Activated T-helper 2 cell treated with anti-CD3 and anti-CD28 coated beads, Interferon-gamma antibody, Interleukin-2, Interleukin-4, amounts not matched to agents 10 μg/mL and 5 μg/mL and 100 μg/mL, durations not matched to agents 14 hours and 24 hours and 36 hours (primary cell): Measurements from ENCODE around the gene KPNA4. TPM values are rescaled to one million over a fixed set of nuclear protein-coding genes. Genes with fewer than 3 reads are reported as not detected.
"Not testable (repeated sequence)": the region's sequence is repeated elsewhere in the genome, so short reads cannot be mapped to it uniquely, and the experiment has no call there.

Experiments used
- DNase-seq: peaks from one replicate; pipeline ENCODE4 v3.0.0; 2021; ENCODE audit warnings: low spot score
- H3K27ac Mint-ChIP-seq: one replicate; pipeline ENCODE4 v1.8.0; 2021; ENCODE audit warnings: mixed read lengths
- H3K27me3 Mint-ChIP-seq: one replicate; pipeline ENCODE4 v1.8.0; 2021; ENCODE audit warnings: low read depth, mixed read lengths
- H3K36me3 Mint-ChIP-seq: one replicate; pipeline ENCODE4 v1.8.0; 2021; ENCODE audit warnings: low read depth, mixed read lengths
- H3K4me1 Mint-ChIP-seq: one replicate; pipeline ENCODE4 v1.8.0; 2021; ENCODE audit warnings: low read depth, mixed read lengths
- H3K4me3 Mint-ChIP-seq: one replicate; pipeline ENCODE4 v1.8.0; 2021; ENCODE audit warnings: low read depth, mild to moderate bottlenecking, moderate library complexity, mixed read lengths
- H3K9me3 Mint-ChIP-seq: one replicate; pipeline ENCODE4 v1.8.0; 2021; ENCODE audit warnings: mixed read lengths
- intact Hi-C: fragments of 100-400 bp; cut with micrococcal nuclease; formaldehyde crosslinking; loops from one replicate; pipeline ENCODE4 v1.15.1; 2023
- total RNA-seq: library from RNA; stranded (reverse); gene quantifications from 2 replicates; pipeline ENCODE4 v1.2.3, GENCODE V29; 2022

Gene KPNA4, protein sequence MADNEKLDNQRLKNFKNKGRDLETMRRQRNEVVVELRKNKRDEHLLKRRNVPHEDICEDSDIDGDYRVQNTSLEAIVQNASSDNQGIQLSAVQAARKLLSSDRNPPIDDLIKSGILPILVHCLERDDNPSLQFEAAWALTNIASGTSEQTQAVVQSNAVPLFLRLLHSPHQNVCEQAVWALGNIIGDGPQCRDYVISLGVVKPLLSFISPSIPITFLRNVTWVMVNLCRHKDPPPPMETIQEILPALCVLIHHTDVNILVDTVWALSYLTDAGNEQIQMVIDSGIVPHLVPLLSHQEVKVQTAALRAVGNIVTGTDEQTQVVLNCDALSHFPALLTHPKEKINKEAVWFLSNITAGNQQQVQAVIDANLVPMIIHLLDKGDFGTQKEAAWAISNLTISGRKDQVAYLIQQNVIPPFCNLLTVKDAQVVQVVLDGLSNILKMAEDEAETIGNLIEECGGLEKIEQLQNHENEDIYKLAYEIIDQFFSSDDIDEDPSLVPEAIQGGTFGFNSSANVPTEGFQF
- 69.8 and 71.2 TPM in 2 replicates for total RNA-seq

GRCh38 chr3:160565442-160566403 lies at the start of gene KPNA4:
Gene KPNA4 (minus strand): TSS chr3:160565571. CDS start chr3:160565282, 289 bp downstream.
- Mint-ChIP-seq H3K9me3 (no peaks in the 10 kb centered on the region), H3K4me3 (peak within 1 kb of the TSS; percentile 99), H3K27me3 (no peaks in the 10 kb centered on the region), H3K27ac (peak within 1 kb of the TSS; percentile 96), H3K36me3 (peaks cover 62% of the 10 kb centered on the region), H3K4me1 (peaks cover 61% of the 10 kb centered on the region)
- peak; percentile 96 for DNase-seq
- intact Hi-C loops = loop anchor here (1.0 to 10.0 kb wide), 6 partner anchors 117 to 657 kb away; partner anchors contain the start of genes IFT80, SMC4 and TRIM59

GRCh38 chr3:160613661-160614060 lies 48.3 kb upstream of the KPNA4 start:
- DNase-seq = no peak
- Mint-ChIP-seq H3K4me3 (no peak overlapping the region), H3K4me1 (no peaks in the 10 kb centered on the region), H3K27me3 (peaks cover 30% of the 10 kb centered on the region), H3K27ac (no peak overlapping the region), H3K9me3 (no peaks in the 10 kb centered on the region), H3K36me3 (no peaks in the 10 kb centered on the region)
- intact Hi-C loops = no loop called here

DNA sequence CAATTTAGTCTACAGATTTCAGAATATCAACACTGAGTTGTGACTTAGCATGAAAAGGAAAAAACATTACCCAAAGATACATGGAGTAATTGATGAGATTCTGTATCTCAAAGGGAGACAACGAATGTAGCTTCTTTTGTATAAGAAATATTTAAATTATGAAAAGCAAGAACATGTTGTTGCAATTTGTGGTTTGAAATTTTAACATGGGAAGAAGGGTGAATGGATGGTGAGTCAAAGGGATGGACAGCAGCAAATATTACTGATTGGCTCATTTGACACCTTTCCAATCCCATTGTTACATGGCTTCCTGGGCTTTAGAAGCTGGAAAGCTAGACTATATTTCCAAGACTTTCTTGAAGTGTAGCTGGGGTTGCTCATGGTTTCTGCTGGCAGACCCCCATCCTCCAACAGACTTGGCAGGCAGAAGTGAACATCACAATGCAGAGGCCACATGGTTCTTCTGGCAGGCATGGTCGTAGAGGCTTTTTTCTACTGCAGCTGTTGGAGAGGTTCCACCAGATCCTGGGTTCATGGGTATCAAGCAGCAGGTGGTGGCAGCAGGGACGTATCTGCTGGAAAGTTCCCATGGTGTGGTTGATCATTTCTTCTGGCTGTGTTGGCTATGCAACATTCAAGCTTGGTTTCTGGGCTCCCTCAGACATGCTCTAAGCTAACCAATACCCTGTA lies 47.2 kb upstream of the KPNA4 start:
- DNase-seq = no peak
- Mint-ChIP-seq H3K4me1 (no peaks in the 10 kb centered on the region), H3K27me3 (peaks cover 24% of the 10 kb centered on the region), H3K4me3 (no peak overlapping the region), H3K9me3 (no peaks in the 10 kb centered on the region), H3K36me3 (no peaks in the 10 kb centered on the region), H3K27ac (no peak overlapping the region)
- intact Hi-C loops = no loop called here

DNA sequence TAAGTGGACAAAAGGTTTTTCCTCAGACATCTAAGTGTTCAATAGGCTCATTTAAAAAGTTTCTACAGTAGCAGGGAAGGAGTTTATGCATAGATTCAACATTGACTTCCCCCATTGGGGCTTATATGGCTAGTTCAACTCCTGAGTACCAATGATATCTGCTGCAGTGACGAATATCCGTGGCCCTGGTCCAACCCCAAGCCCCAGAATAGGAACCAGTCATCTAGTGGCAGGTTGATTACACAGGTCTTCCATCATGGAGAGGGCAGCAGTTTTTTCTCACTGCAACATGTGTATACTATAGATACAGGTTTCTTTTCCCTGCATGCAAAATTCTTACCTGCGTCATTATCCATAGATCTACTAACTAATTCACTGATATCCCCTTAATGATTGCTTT lies 45.8 kb upstream of the KPNA4 start:
- peaks cover 19% of the 10 kb centered on the region for H3K27me3 Mint-ChIP-seq
- no peak overlapping the region for H3K27ac Mint-ChIP-seq
- DNase-seq = no peak
- intact Hi-C loops = no loop called here
- no peaks in the 10 kb centered on the region for H3K4me1 Mint-ChIP-seq
- H3K4me3 Mint-ChIP-seq = no peak overlapping the region
- no peaks in the 10 kb centered on the region for H3K36me3 Mint-ChIP-seq
- no peaks in the 10 kb centered on the region for H3K9me3 Mint-ChIP-seq

DNA sequence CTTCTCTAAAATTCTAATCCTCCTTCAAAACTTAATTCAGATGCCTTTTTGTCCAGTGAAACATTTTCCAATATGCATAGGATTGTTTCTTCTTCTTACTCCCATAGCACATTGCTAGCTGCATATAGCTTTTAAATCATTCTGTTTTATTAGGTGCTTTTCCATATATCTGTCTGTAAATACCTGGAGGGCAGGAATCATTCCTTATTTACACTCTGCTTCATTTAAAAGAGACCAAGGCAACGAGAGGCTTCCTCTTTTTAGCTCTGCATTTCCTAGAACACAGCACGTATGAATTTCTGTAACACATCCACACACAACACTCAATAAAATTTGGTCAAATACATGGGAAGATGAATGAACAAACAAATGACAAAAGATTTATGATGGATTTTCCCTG lies 43.5 kb upstream of the KPNA4 start:
- H3K9me3 Mint-ChIP-seq = no peaks in the 10 kb centered on the region
- H3K27ac Mint-ChIP-seq = no peak overlapping the region
- no peak overlapping the region for H3K4me3 Mint-ChIP-seq
- no peak for DNase-seq
- intact Hi-C loops = no loop called here
- H3K36me3 Mint-ChIP-seq = no peaks in the 10 kb centered on the region
- no peaks in the 10 kb centered on the region for H3K4me1 Mint-ChIP-seq
- H3K27me3 Mint-ChIP-seq = peaks cover 10% of the 10 kb centered on the region

DNA sequence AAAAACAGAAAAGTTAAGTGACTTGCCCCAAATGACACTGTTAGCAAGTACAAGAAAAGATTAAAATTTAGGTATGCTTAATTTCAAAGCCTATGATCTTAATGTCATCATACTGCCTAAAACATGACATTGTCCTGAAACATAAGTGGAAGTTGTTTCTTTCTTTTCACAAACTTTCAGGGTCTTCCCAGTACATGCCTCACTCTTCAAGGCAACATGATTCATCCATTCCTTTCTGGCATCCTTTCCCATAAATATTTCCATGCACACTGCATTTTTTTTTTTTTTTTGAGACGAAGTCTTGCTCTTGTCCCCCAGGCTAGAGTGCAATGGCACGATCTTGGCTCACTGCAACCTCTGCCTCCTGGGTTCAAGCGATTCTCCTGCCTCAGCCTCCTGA lies 42.5 kb upstream of the KPNA4 start:
- no peak overlapping the region for H3K27ac Mint-ChIP-seq
- no peaks in the 10 kb centered on the region for H3K4me1 Mint-ChIP-seq
- no peaks in the 10 kb centered on the region for H3K9me3 Mint-ChIP-seq
- peaks cover 2% of the 10 kb centered on the region for H3K27me3 Mint-ChIP-seq
- intact Hi-C loops = no loop called here
- DNase-seq = no peak
- H3K4me3 Mint-ChIP-seq = no peak overlapping the region
- H3K36me3 Mint-ChIP-seq = no peaks in the 10 kb centered on the region

- no peaks in the 10 kb centered on the region for H3K9me3 Mint-ChIP-seq
- no peak overlapping the region for H3K27ac Mint-ChIP-seq
- H3K27me3 Mint-ChIP-seq = peaks cover 5% of the 10 kb centered on the region
- intact Hi-C loops = no loop called here
- no peak for DNase-seq
- no peaks in the 10 kb centered on the region for H3K36me3 Mint-ChIP-seq
- no peaks in the 10 kb centered on the region for H3K4me1 Mint-ChIP-seq
- no peak overlapping the region for H3K4me3 Mint-ChIP-seq
These were observed 39.9 kb upstream of the KPNA4 start for GRCh38 chr3:160605315-160605714.

- H3K9me3 Mint-ChIP-seq, H3K4me3 Mint-ChIP-seq, H3K27ac Mint-ChIP-seq, DNase-seq, intact Hi-C loops, H3K4me1 Mint-ChIP-seq, H3K36me3 Mint-ChIP-seq, H3K27me3 Mint-ChIP-seq: not testable (repeated sequence)
These were observed 38.5 kb upstream of the KPNA4 start for GRCh38 chr3:160603845-160604244.

- H3K9me3 Mint-ChIP-seq = no peaks in the 10 kb centered on the region
- H3K4me1 Mint-ChIP-seq = no peaks in the 10 kb centered on the region
These were observed 36.9 kb upstream of the KPNA4 start for GRCh38 chr3:160602259-160602658.

DNA sequence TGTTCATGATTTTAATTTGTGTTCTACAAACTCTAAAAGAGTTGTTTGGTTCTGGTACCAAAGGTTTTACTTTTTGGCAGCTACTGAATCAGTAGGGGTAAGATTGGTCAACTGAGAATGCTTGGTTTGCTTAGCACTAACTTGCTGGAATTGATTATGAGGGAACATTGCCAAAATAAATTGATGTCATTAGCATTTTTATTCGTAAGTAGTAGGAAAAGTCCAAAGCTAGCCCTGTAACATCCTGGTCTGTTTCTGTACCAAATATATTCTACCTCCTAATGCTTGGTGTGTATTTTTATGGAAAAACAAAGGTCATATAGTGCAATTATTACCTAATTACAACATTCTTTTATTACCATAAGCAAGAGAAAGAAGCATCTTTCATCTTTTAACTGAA lies 35.9 kb upstream of the KPNA4 start:
- H3K9me3 Mint-ChIP-seq = no peaks in the 10 kb centered on the region

More at GRCh38 chr3:160602259-160602658, 36.9 kb upstream of the KPNA4 start:
- no peak overlapping the region for H3K4me3 Mint-ChIP-seq
- no peaks in the 10 kb centered on the region for H3K36me3 Mint-ChIP-seq
- intact Hi-C loops = no loop called here
- no peak overlapping the region for H3K27ac Mint-ChIP-seq
- DNase-seq = no peak
- peaks cover 7% of the 10 kb centered on the region for H3K27me3 Mint-ChIP-seq

DNA sequence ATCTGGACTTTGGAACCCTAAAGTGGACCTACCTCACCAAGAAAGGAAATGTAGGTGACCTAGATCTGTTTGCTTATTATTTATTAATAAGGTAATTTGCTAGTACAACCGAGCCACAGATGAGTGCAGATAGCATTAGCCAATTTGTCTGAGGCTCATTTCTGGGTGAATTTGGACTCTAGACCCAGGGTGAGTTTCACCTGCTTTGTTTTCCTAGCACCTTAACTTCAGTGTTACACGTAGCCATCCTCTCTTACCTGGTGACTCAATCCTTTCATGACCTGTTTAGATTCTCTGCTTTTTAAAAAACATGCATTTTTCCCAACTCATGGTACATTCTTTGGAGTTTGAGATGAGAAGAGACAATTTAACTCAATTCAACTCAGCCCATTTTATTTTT lies 33.5 kb upstream of the KPNA4 start:
- Mint-ChIP-seq H3K4me1 (no peaks in the 10 kb centered on the region), H3K9me3 (no peaks in the 10 kb centered on the region), H3K27ac (no peak overlapping the region), H3K27me3 (peaks cover 9% of the 10 kb centered on the region), H3K36me3 (no peaks in the 10 kb centered on the region), H3K4me3 (no peak overlapping the region)
- DNase-seq = no peak
- intact Hi-C loops = no loop called here

More for the DNA sequence above, 35.9 kb upstream of the KPNA4 start:
- intact Hi-C loops = no loop called here
- Mint-ChIP-seq H3K4me3 (no peak overlapping the region), H3K27ac (no peak overlapping the region), H3K36me3 (no peaks in the 10 kb centered on the region), H3K27me3 (peaks cover 7% of the 10 kb centered on the region), H3K4me1 (no peaks in the 10 kb centered on the region)
- no peak for DNase-seq

GRCh38 chr3:160588023-160588422 lies 22.7 kb upstream of the KPNA4 start:
- no peaks in the 10 kb centered on the region for H3K36me3 Mint-ChIP-seq
- intact Hi-C loops = no loop called here
- H3K9me3 Mint-ChIP-seq = no peaks in the 10 kb centered on the region
- no peak for DNase-seq
- H3K27ac Mint-ChIP-seq = no peak overlapping the region
- H3K4me1 Mint-ChIP-seq = no peaks in the 10 kb centered on the region
- H3K4me3 Mint-ChIP-seq = no peak overlapping the region
- peaks cover 28% of the 10 kb centered on the region for H3K27me3 Mint-ChIP-seq
